KMS-11 (cell line): Measurements from ENCODE around the gene FRRS1.

Experiments
- H2AFZ ChIP-seq: fragments of 200-600 bp; sonication (generic); 2 replicates; pipeline ENCODE4 v1.6.1; 2016; ENCODE audit warnings: antibody characterized with exemption, mixed run types, low read depth
- H3K27ac ChIP-seq: fragments of 200-600 bp; sonication (generic); 2 replicates; pipeline ENCODE4 v1.6.1; 2016; ENCODE audit warnings: mild to moderate bottlenecking, mixed run types
- H3K27me3 ChIP-seq: fragments of 200-600 bp; sonication (generic); 2 replicates; pipeline ENCODE4 v1.6.1; 2017; ENCODE audit warnings: mild to moderate bottlenecking, low read depth, mixed run types, moderate library complexity; ENCODE audit not compliant: insufficient read depth
- H3K36me3 ChIP-seq: fragments of 200-600 bp; sonication (generic); 2 replicates; pipeline ENCODE4 v1.6.1; 2017; ENCODE audit warnings: mild to moderate bottlenecking, mixed run types; ENCODE audit not compliant: insufficient read depth
- H3K4me1 ChIP-seq: fragments of 200-600 bp; sonication (generic); 2 replicates; pipeline ENCODE4 v1.6.1; 2016; ENCODE audit warnings: mild to moderate bottlenecking, low read depth, mixed run types; ENCODE audit not compliant: poor library complexity, severe bottlenecking
- H3K4me2 ChIP-seq: fragments of 200-600 bp; sonication (generic); 2 replicates; pipeline ENCODE4 v1.7.0; 2016; ENCODE audit warnings: mild to moderate bottlenecking, mixed run types
- H3K4me3 ChIP-seq: fragments of 200-600 bp; sonication (generic); IDR thresholded peaks from 2 replicates; pipeline ENCODE4 v1.6.1; 2017; ENCODE audit warnings: low read depth, low read length, mixed read lengths; ENCODE audit not compliant: insufficient read depth
- H3K79me2 ChIP-seq: fragments of 200-600 bp; sonication (generic); 2 replicates; pipeline ENCODE4 v1.6.1; 2016; ENCODE audit warnings: low read depth, mixed run types; ENCODE audit not compliant: insufficient read depth
- H3K9ac ChIP-seq: fragments of 200-600 bp; sonication (generic); 2 replicates; pipeline ENCODE4 v1.6.1; 2016; ENCODE audit warnings: mild to moderate bottlenecking, mixed run types
- H4K20me1 ChIP-seq: fragments of 200-600 bp; sonication (generic); 2 replicates; pipeline ENCODE4 v1.6.1; 2016; ENCODE audit warnings: mild to moderate bottlenecking, mixed run types; ENCODE audit not compliant: insufficient read depth
- CTCF ChIP-seq: fragments of 200-600 bp; sonication (generic); conservative IDR thresholded peaks from 2 replicates; pipeline ENCODE4 v1.6.1; 2017; ENCODE audit warnings: low read depth, mild to moderate bottlenecking, antibody characterized with exemption, low read length, moderate library complexity, mixed read lengths

The FRRS1 gene

DNA sequence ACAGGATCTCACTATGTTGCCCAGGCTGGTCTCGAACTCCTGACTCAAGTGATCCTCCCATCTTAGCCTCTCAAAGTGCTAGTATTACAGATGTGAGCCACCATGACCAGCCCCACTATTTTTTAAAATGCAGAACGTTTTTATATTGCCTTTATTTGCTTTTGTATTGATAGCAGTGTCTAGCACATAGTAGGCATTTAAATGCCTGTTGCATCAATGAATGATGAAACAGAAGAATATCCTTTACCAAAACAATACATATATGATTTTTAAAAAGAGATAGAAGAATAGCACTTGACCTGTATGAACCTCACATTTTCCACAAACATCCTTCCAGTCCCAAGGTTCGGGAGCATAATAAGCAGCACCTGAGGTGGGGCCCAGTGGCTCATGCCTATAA is 16.5 kb upstream of the FRRS1 start:
- Histone ChIP-seq H3K27ac (no peak overlapping the region), H2AFZ (no peak overlapping the region), H3K4me2 (no peak overlapping the region), H3K27me3 (no peaks in the 10 kb centered on the region), H3K9ac (no peak overlapping the region), H3K36me3 (no peaks in the 10 kb centered on the region), H3K4me1 (peaks cover 49% of the 10 kb centered on the region), H3K4me3 (no peak overlapping the region), H4K20me1 (no peaks in the 10 kb centered on the region), H3K79me2 (no peaks in the 10 kb centered on the region)
- no peak for TF ChIP-seq CTCF

DNA sequence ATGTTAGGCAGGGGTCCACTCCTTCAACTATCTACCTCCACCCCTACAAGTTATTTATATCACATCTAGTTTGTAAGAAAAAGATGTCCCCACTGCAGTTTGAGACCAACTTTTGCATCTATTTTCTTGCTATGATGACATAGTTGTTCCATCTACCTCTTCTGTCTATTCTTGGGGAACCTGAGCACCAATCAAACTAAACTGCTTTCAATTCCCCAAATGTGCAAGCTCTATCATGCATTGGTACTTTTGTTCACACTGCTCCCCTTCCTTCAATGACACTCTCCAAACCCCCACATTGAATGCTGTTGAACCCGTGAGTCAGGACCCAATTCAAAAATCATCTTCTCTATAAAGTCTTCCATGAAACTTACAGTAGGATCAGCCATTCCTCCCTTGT is 16.0 kb upstream of the FRRS1 start:
- no peak overlapping the region for H3K27ac ChIP-seq

DNA sequence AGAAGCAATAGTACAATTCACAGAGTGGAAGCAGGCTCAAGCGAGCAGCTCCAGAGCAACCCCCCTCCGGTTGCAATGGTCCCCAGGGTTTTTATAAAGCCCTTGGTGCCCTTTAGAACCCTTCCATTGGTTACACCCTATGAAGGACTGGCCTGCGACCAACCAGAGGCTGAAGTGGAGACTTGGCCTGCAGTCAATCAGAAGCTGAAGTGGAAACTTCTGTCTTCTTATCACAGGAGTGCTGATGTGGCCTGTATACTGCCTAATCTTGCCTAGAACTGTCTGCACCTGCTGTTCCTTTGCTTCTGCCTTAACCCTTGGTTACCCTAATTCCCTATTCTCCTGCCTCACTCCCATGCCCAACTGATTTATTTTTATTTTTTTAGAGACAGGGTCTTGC is 15.4 kb upstream of the FRRS1 start:
- Histone ChIP-seq H3K4me2 (no peak overlapping the region), H2AFZ (no peak overlapping the region), H3K4me1 (peaks cover 38% of the 10 kb centered on the region), H3K27ac (no peak overlapping the region), H3K36me3 (no peaks in the 10 kb centered on the region), H3K9ac (no peak overlapping the region), H3K27me3 (no peaks in the 10 kb centered on the region), H3K4me3 (no peak overlapping the region), H4K20me1 (no peaks in the 10 kb centered on the region), H3K79me2 (no peaks in the 10 kb centered on the region)
- no peak for TF ChIP-seq CTCF

More for the DNA sequence above, 16.0 kb upstream of the FRRS1 start:
- no peak for TF ChIP-seq CTCF
- H2AFZ ChIP-seq: no peak overlapping the region
- no peak overlapping the region for H3K4me3 ChIP-seq
- no peak overlapping the region for H3K4me2 ChIP-seq
- H3K79me2 ChIP-seq: no peaks in the 10 kb centered on the region
- no peaks in the 10 kb centered on the region for H4K20me1 ChIP-seq
- no peak overlapping the region for H3K9ac ChIP-seq
- no peaks in the 10 kb centered on the region for H3K36me3 ChIP-seq
- peaks cover 44% of the 10 kb centered on the region for H3K4me1 ChIP-seq
- H3K27me3 ChIP-seq: no peaks in the 10 kb centered on the region

DNA sequence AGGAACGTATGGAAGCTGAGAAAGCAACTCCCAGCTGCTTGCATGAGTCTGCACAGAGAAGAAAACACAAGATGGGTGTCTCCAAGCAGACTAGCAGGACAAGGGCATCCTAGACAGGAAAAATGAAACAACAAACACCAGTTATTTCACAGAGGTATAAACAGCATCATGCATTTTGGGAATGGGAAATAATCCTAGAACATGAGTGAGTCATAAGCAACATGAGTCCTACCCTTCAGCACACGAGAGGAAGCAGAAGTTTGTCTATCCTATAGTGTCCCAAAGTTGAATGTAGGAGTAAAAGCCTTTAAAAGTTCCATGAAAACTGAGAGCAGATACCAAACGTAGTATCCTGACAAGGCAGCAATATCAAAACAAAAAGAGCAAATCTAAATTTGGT is 11.3 kb upstream of the FRRS1 start:
- Histone ChIP-seq H2AFZ (no peak overlapping the region), H3K27me3 (no peaks in the 10 kb centered on the region)
- TF ChIP-seq CTCF: no peak

More for the DNA sequence above, 11.3 kb upstream of the FRRS1 start:
- no peaks in the 10 kb centered on the region for H3K79me2 ChIP-seq
- no peaks in the 10 kb centered on the region for H3K36me3 ChIP-seq
- no peaks in the 10 kb centered on the region for H3K4me1 ChIP-seq
- H3K27ac ChIP-seq: no peak overlapping the region
- no peaks in the 10 kb centered on the region for H4K20me1 ChIP-seq
- no peak overlapping the region for H3K4me3 ChIP-seq
- H3K4me2 ChIP-seq: no peak overlapping the region
- H3K9ac ChIP-seq: no peak overlapping the region
